CD4-positive, alpha-beta T cell treated with Interleukin-4 for 4 hours (primary cell): ENCODE results near the gene R3HDM1.

Experiments
- DNase-seq: peaks from one replicate; pipeline ENCODE4 v3.0.0-alpha.2; 2020

Gene R3HDM1

GRCh38 chr2:135728064-135728743 lies 196.9 kb downstream of the R3HDM1 start:
- DNase-seq = no peak

GRCh38 chr2:135732561-135732960 lies 201.3 kb downstream of the R3HDM1 start:
- no peak for DNase-seq

- DNase-seq = no peak
Measured at GRCh38 chr2:135733045-135733444, 201.8 kb downstream of the R3HDM1 start.

GRCh38 chr2:135736546-135736945 lies 205.3 kb downstream of the R3HDM1 start:
- no peak for DNase-seq

- no peak for DNase-seq
Measured at GRCh38 chr2:135740206-135740605, 208.9 kb downstream of the R3HDM1 start.

- DNase-seq = no peak
Measured at GRCh38 chr2:135741043-135741394, 209.7 kb downstream of the R3HDM1 start.

- peak; percentile 98 for DNase-seq
Measured at GRCh38 chr2:135741395-135742324, 210.4 kb downstream of the R3HDM1 start, which contains the start of gene UBXN4. Gene UBXN4, plus strand, starts transcription at chr2:135741855. Its CDS starts 75 bp downstream, at chr2:135741930.

GRCh38 chr2:135742325-135742757 lies 211.1 kb downstream of the R3HDM1 start:
- peak; percentile 54 for DNase-seq

- no peak for DNase-seq
Measured at GRCh38 chr2:135743860-135744259, 212.6 kb downstream of the R3HDM1 start.

GRCh38 chr2:135744760-135745314 lies 213.6 kb downstream of the R3HDM1 start:
- peak; percentile 35 for DNase-seq

- no peak for DNase-seq
Measured at GRCh38 chr2:135745545-135745944, 214.3 kb downstream of the R3HDM1 start.

- DNase-seq = no peak
Measured at GRCh38 chr2:135755573-135755972, 224.3 kb downstream of the R3HDM1 start.

GRCh38 chr2:135756692-135757091 lies 225.4 kb downstream of the R3HDM1 start:
- DNase-seq = no peak

GRCh38 chr2:135762022-135762421 lies 230.7 kb downstream of the R3HDM1 start:
- no peak for DNase-seq

GRCh38 chr2:135762530-135762929 lies 231.2 kb downstream of the R3HDM1 start:
- no peak for DNase-seq

GRCh38 chr2:135768863-135769262 lies 237.6 kb downstream of the R3HDM1 start:
- no peak for DNase-seq

GRCh38 chr2:135773319-135773718 lies 242.0 kb downstream of the R3HDM1 start:
- no peak for DNase-seq

- DNase-seq = no peak
Measured at GRCh38 chr2:135773917-135774316, 242.6 kb downstream of the R3HDM1 start.
